A673 (cell line): Measurements from ENCODE around the gene ANKRD44.

ENCODE experiments used
- EZH2 ChIP-seq: fragments of 200-600 bp; sonication (generic); IDR thresholded peaks from 2 replicates; pipeline ENCODE4 v1.6.1; 2017; ENCODE audit warnings: borderline replicate concordance, low read depth, mild to moderate bottlenecking, mixed read lengths, antibody characterized with exemption, low read length; ENCODE audit not compliant: poor library complexity, severe bottlenecking
- TF ChIP-seq, protein P1 (sequence below): fragments of 300-800, 200-600 bp; sonication (generic); conservative IDR thresholded peaks from 2 replicates; pipeline ENCODE4 v1.5.1; 2017; ENCODE audit warnings: low read depth, mild to moderate bottlenecking, antibody characterized with exemption, low read length, moderate library complexity, mixed read lengths

DNA sequence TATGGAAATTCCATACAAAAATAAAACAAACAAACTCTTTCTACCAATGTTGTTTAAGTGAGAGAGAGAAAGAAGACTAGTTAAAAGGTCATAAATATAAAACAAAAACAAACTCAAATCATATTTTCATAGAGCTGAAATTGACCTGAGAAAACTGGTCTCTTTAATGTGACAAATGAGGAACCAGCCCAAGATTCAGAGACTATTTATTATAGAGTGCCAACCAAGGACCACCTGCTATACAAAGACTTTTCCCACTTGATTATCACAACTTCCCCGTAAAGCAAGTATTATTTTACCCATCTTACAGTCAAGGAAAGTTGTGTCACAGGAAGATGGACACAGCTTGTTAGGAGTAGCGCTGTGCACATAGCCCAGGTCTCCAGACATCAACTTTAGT, 13.3 kb downstream of the ANKRD44 start:
- TF ChIP-seq, protein P1, sequence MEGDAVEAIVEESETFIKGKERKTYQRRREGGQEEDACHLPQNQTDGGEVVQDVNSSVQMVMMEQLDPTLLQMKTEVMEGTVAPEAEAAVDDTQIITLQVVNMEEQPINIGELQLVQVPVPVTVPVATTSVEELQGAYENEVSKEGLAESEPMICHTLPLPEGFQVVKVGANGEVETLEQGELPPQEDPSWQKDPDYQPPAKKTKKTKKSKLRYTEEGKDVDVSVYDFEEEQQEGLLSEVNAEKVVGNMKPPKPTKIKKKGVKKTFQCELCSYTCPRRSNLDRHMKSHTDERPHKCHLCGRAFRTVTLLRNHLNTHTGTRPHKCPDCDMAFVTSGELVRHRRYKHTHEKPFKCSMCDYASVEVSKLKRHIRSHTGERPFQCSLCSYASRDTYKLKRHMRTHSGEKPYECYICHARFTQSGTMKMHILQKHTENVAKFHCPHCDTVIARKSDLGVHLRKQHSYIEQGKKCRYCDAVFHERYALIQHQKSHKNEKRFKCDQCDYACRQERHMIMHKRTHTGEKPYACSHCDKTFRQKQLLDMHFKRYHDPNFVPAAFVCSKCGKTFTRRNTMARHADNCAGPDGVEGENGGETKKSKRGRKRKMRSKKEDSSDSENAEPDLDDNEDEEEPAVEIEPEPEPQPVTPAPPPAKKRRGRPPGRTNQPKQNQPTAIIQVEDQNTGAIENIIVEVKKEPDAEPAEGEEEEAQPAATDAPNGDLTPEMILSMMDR = no peak
- TF ChIP-seq EZH2 = no peak
